ENCODE measurements around the gene BATF2. TPM values are rescaled to one million over a fixed set of nuclear protein-coding genes. Genes with fewer than 3 reads are reported as not detected.

The BATF2 gene
- total and polyA plus RNA-seq, 9 of the 15 experiments (the other 6 are each of a cell fraction or from before 2014, with no cell fraction given): 1.7 to 8.9 (median 6.4) TPM

DNA sequence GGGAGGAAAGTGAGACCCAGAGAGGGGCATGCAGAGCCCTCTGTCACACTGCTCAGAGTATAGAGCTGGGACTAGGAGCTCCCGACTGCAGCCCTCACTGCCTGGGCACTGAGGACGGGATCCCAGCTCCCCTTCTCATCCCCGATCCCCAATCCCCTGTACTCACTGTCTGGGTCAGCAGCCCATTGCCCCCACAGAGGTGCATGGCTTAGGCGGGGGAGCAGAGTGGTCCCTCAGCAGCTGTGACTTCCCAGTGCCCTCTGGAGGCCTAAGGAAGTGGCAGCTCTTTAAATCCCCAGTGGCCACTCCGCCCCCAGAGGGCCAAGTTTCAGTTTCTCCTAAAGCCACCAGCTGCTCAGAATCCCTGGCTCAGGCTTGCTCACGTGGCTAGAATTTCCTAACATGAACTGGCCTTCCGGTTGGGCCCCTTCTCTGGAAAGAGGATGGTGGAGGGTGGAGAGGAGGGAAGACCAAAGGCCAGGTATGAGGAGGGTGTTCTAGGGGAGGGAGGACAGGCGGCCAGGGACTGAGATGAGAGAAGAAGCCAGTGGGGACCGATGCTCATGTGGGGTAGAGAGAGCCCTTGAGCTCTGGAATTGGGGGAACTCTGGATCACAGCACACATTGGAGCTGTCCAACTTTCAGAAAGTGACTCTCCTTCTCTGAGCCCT lies at the start of gene BATF2 (continued):
- TF ChIP-seq, protein P1, sequence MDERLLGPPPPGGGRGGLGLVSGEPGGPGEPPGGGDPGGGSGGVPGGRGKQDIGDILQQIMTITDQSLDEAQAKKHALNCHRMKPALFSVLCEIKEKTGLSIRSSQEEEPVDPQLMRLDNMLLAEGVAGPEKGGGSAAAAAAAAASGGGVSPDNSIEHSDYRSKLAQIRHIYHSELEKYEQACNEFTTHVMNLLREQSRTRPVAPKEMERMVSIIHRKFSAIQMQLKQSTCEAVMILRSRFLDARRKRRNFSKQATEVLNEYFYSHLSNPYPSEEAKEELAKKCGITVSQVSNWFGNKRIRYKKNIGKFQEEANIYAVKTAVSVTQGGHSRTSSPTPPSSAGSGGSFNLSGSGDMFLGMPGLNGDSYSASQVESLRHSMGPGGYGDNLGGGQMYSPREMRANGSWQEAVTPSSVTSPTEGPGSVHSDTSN (CRISPR knock-in tag; IDR thresholded peaks at IDR 0.05; ENCODE audit: low read depth): no peak
- TF ChIP-seq, protein P1 (tag; conservative IDR thresholded peaks at IDR 0.05; ENCODE audit: low read depth): no peak
- TF ChIP-seq SMAD4 (CRISPR knock-in tag; conservative IDR thresholded peaks at IDR 0.05) (peak; percentile 67), FOXJ2 (tag; IDR thresholded peaks at IDR 0.05) (no peak), ELF2 (CRISPR knock-in tag; IDR thresholded peaks at IDR 0.05) (no peak; the same call in 1 of the 2 replicates), NUFIP1 (IDR thresholded peaks at IDR 0.05; ENCODE audit: partially characterized antibody) (no peak), CREB1 (IDR thresholded peaks at IDR 0.05) (no peak), CREB1 (CRISPR knock-in tag; IDR thresholded peaks at IDR 0.05) (peak; percentile 48; the same call in 1 of the 2 replicates), NCOA2 (IDR thresholded peaks at IDR 0.05; ENCODE audit: partially characterized antibody in 2 of 2) (no peak), ZZZ3 (IDR thresholded peaks at IDR 0.05) (no peak), SMARCA4 (IDR thresholded peaks at IDR 0.05) (peak; percentile 61; the same call in 1 of the 2 replicates), U2AF2 (optimal IDR thresholded peaks at IDR 0.05; ENCODE audit: low read depth, low read length) (no peak), OTX1 (CRISPR knock-in tag; IDR thresholded peaks at IDR 0.05) (0 out of 2 replicates have a peak, but pooled peaks have one; percentile 50)
- TF ChIP-seq, protein P2, sequence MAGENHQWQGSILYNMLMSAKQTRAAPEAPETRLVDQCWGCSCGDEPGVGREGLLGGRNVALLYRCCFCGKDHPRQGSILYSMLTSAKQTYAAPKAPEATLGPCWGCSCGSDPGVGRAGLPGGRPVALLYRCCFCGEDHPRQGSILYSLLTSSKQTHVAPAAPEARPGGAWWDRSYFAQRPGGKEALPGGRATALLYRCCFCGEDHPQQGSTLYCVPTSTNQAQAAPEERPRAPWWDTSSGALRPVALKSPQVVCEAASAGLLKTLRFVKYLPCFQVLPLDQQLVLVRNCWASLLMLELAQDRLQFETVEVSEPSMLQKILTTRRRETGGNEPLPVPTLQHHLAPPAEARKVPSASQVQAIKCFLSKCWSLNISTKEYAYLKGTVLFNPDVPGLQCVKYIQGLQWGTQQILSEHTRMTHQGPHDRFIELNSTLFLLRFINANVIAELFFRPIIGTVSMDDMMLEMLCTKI (IDR thresholded peaks at IDR 0.05; ENCODE audit: partially characterized antibody): no peak
- TF ChIP-seq, protein P3, sequence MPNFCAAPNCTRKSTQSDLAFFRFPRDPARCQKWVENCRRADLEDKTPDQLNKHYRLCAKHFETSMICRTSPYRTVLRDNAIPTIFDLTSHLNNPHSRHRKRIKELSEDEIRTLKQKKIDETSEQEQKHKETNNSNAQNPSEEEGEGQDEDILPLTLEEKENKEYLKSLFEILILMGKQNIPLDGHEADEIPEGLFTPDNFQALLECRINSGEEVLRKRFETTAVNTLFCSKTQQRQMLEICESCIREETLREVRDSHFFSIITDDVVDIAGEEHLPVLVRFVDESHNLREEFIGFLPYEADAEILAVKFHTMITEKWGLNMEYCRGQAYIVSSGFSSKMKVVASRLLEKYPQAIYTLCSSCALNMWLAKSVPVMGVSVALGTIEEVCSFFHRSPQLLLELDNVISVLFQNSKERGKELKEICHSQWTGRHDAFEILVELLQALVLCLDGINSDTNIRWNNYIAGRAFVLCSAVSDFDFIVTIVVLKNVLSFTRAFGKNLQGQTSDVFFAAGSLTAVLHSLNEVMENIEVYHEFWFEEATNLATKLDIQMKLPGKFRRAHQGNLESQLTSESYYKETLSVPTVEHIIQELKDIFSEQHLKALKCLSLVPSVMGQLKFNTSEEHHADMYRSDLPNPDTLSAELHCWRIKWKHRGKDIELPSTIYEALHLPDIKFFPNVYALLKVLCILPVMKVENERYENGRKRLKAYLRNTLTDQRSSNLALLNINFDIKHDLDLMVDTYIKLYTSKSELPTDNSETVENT (CRISPR knock-in tag; IDR thresholded peaks at IDR 0.05): no peak
- TF ChIP-seq, protein P4, sequence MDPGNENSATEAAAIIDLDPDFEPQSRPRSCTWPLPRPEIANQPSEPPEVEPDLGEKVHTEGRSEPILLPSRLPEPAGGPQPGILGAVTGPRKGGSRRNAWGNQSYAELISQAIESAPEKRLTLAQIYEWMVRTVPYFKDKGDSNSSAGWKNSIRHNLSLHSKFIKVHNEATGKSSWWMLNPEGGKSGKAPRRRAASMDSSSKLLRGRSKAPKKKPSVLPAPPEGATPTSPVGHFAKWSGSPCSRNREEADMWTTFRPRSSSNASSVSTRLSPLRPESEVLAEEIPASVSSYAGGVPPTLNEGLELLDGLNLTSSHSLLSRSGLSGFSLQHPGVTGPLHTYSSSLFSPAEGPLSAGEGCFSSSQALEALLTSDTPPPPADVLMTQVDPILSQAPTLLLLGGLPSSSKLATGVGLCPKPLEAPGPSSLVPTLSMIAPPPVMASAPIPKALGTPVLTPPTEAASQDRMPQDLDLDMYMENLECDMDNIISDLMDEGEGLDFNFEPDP (CRISPR knock-in tag; IDR thresholded peaks at IDR 0.05): no peak
- TF ChIP-seq, protein P5, sequence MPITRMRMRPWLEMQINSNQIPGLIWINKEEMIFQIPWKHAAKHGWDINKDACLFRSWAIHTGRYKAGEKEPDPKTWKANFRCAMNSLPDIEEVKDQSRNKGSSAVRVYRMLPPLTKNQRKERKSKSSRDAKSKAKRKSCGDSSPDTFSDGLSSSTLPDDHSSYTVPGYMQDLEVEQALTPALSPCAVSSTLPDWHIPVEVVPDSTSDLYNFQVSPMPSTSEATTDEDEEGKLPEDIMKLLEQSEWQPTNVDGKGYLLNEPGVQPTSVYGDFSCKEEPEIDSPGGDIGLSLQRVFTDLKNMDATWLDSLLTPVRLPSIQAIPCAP (CRISPR knock-in tag; IDR thresholded peaks at IDR 0.05; ENCODE audit: borderline replicate concordance): no peak
- TF ChIP-seq, protein P6, sequence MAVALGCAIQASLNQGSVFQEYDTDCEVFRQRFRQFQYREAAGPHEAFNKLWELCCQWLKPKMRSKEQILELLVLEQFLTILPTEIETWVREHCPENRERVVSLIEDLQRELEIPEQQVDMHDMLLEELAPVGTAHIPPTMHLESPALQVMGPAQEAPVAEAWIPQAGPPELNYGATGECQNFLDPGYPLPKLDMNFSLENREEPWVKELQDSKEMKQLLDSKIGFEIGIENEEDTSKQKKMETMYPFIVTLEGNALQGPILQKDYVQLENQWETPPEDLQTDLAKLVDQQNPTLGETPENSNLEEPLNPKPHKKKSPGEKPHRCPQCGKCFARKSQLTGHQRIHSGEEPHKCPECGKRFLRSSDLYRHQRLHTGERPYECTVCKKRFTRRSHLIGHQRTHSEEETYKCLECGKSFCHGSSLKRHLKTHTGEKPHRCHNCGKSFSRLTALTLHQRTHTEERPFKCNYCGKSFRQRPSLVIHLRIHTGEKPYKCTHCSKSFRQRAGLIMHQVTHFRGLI (CRISPR knock-in tag; IDR thresholded peaks at IDR 0.05): no peak
